Chondrocyte (in vitro differentiated cells): Measurements from ENCODE around the gene MUC2. TPM values are rescaled to one million over a fixed set of nuclear protein-coding genes. Genes with fewer than 3 reads are reported as not detected.
"Not testable (repeated sequence)": the region's sequence is repeated elsewhere in the genome, so short reads cannot be mapped to it uniquely, and the experiment has no call there.

Source experiments
- DNase-seq: peaks from one replicate; pipeline ENCODE4 v3.0.0; 2021; ENCODE audit warnings: mixed read lengths, low spot score
- H3K27ac Mint-ChIP-seq: one replicate; pipeline ENCODE4 v1.8.0; 2021; ENCODE audit warnings: mild to moderate bottlenecking, moderate library complexity, mixed read lengths; ENCODE audit not compliant: unreplicated experiment
- H3K27me3 Mint-ChIP-seq: 2 replicates; pipeline ENCODE4 v1.8.0; 2021; ENCODE audit warnings: low read depth, mixed read lengths
- H3K36me3 Mint-ChIP-seq: 2 replicates; pipeline ENCODE4 v1.8.0; 2021; ENCODE audit warnings: low read depth, mixed read lengths
- H3K4me1 Mint-ChIP-seq: 2 replicates; pipeline ENCODE4 v1.8.0; 2021; ENCODE audit warnings: low read depth, mild to moderate bottlenecking, mixed read lengths
- H3K4me3 Mint-ChIP-seq: one replicate; pipeline ENCODE4 v1.8.0; 2021; ENCODE audit warnings: mild to moderate bottlenecking, moderate library complexity, mixed read lengths; ENCODE audit not compliant: unreplicated experiment
- H3K9me3 Mint-ChIP-seq: 2 replicates; pipeline ENCODE4 v1.8.0; 2021; ENCODE audit warnings: low read depth, mixed read lengths
- total RNA-seq: library from RNA; stranded (reverse); gene quantifications from 3 replicates; pipeline ENCODE4 v1.2.1, GENCODE V29; 2021
- TF ChIP-seq, protein P1 (sequence below): fragments of 200-600 bp; sonication (generic); IDR thresholded peaks from 2 replicates; pipeline ENCODE4 v1.5.0; 2021; ENCODE audit warnings: antibody characterized with exemption, mild to moderate bottlenecking, moderate library complexity

Gene MUC2
- total RNA-seq, 1 donor from 2014 or later = not detected

GRCh38 chr11:1113405-1114201 lies 38.9 kb downstream of the MUC2 start:
- Mint-ChIP-seq H3K4me3 (no peak overlapping the region), H3K27me3 (peaks cover 18% of the 10 kb centered on the region), H3K27ac (no peak overlapping the region), H3K36me3 (no peaks in the 10 kb centered on the region), H3K9me3 (no peaks in the 10 kb centered on the region), H3K4me1 (no peaks in the 10 kb centered on the region)
- peak; percentile 89 for DNase-seq
- TF ChIP-seq, protein P1, sequence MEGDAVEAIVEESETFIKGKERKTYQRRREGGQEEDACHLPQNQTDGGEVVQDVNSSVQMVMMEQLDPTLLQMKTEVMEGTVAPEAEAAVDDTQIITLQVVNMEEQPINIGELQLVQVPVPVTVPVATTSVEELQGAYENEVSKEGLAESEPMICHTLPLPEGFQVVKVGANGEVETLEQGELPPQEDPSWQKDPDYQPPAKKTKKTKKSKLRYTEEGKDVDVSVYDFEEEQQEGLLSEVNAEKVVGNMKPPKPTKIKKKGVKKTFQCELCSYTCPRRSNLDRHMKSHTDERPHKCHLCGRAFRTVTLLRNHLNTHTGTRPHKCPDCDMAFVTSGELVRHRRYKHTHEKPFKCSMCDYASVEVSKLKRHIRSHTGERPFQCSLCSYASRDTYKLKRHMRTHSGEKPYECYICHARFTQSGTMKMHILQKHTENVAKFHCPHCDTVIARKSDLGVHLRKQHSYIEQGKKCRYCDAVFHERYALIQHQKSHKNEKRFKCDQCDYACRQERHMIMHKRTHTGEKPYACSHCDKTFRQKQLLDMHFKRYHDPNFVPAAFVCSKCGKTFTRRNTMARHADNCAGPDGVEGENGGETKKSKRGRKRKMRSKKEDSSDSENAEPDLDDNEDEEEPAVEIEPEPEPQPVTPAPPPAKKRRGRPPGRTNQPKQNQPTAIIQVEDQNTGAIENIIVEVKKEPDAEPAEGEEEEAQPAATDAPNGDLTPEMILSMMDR = no peak

DNA sequence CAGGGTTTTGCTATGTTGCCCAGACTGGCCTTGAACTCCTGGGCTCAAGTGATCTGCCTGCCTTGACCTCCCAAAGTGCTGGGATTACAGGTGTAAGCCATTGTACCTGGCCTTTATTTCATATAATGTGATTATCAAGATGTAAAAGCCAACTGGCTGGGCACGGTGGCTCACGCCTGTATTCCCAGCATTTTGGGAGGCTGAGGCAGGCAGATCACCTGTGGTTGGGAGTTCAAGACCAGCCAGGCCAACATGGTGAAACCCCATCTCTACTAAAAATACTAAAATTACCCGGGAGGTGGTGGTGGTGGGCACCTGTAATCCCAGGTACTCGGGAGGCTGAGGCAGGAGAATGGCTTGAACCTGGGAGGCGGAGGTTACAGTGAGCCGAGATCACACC lies 40.6 kb downstream of the MUC2 start:
- not testable (repeated sequence) for H3K9me3 Mint-ChIP-seq, H3K36me3 Mint-ChIP-seq, DNase-seq, H3K4me1 Mint-ChIP-seq, H3K27ac Mint-ChIP-seq, H3K4me3 Mint-ChIP-seq
- H3K27me3 Mint-ChIP-seq = peaks cover 21% of the 10 kb centered on the region

DNA sequence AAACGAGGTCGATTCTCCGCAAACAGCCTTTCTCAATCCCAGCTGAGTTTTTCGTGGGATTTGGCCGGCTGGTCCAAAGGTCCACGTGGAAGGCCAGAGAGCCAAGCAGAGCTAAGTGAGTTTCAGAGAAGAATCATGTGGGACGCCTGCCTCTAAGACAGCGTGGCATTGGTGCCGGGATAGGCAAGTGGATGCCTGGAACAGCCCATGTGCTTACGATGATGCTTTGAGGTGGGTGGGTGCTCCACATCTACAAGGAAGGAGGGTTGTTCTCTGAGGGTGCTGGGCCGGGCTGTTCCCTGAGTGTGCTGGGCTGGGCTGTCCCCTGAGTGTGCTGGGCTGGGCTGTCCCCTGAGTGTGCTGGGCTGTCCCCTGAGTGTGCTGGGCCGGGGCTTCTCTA lies 41.4 kb downstream of the MUC2 start:
- Mint-ChIP-seq H3K9me3 (no peaks in the 10 kb centered on the region), H3K4me1 (no peaks in the 10 kb centered on the region), H3K36me3 (no peaks in the 10 kb centered on the region), H3K27me3 (peaks cover 23% of the 10 kb centered on the region), H3K4me3 (no peak overlapping the region), H3K27ac (no peak overlapping the region)
- peak; percentile 40 for DNase-seq
- TF ChIP-seq, protein P1 = no peak

- Mint-ChIP-seq H3K9me3 (no peaks in the 10 kb centered on the region), H3K36me3 (no peaks in the 10 kb centered on the region), H3K27me3 (peaks cover 23% of the 10 kb centered on the region), H3K27ac (no peak overlapping the region), H3K4me3 (no peak overlapping the region), H3K4me1 (no peaks in the 10 kb centered on the region)
- TF ChIP-seq, protein P1 = no peak
- peak; percentile 69 for DNase-seq
These were observed 42.2 kb downstream of the MUC2 start for GRCh38 chr11:1116666-1117390.

GRCh38 chr11:1117992-1118391 lies 43.3 kb downstream of the MUC2 start:
- Mint-ChIP-seq H3K4me3 (no peak overlapping the region), H3K27me3 (peaks cover 28% of the 10 kb centered on the region), H3K27ac (no peak overlapping the region), H3K4me1 (no peaks in the 10 kb centered on the region), H3K36me3 (no peaks in the 10 kb centered on the region), H3K9me3 (no peaks in the 10 kb centered on the region)
- peak; percentile 71 for DNase-seq
- TF ChIP-seq, protein P1 = no peak
